GM19468 (cell line): ENCODE results near the gene OXLD1.

Experiments used
- ATAC-seq: cut with Tn5 transposase; IDR thresholded peaks from one replicate; pipeline ENCODE4 v1.9.1; 2021; ENCODE audit warnings: mild to moderate bottlenecking, moderate library complexity, moderate number of reproducible peaks; ENCODE audit not compliant: unreplicated experiment; ENCODE audit errors: extremely low read depth

OXLD1 gene

GRCh38 chr17:81666342-81667191 lies at the start of gene OXLD1, which contains the start of gene CCDC137:
TSS of gene OXLD1 (minus strand) at chr17:81666605. CDS start at chr17:81666577, 28 bp downstream.
TSS of gene CCDC137 (plus strand) at chr17:81666737. CDS start at chr17:81666767, 30 bp downstream.
- peak; percentile 92 for ATAC-seq

DNA sequence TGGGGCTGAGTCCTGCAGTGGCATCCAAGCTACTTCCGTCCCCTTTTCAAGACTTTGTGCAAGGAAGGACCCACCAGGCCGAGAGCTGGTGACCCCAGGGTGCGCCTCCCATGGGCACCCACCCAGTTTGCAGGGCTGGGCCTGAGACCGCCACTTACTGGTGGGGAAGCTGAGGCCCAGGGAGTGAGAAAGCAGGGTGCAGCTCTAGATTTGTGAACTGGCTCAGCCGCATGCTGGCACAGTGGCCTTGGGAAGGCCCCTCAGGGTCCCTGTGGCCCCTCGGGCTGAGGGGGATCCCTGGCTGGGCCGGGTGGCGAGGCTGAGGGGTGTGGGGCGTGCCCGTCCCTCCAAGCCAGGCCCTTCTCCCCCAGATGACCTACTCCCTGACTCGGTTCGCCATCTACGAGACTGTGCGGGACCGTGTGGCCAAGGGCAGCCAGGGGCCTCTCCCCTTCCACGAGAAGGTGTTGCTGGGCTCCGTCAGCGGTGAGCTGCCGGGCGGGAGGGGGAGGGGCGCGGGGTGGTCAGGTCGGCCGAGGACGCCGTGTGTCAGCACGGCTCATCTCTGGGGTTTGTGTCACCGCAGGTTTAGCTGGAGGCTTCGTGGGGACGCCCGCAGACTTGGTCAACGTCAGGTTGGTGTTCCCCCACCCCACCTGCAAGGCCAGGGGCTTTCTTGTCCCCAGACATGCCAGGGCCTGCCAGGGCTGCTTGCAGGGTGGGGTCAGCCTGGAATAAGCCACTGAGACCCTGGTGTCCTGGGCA lies 48.9 kb upstream of the OXLD1 start:
- ATAC-seq = no peak

GRCh38 chr17:81714412-81715106 lies 48.2 kb upstream of the OXLD1 start:
- no peak for ATAC-seq

DNA sequence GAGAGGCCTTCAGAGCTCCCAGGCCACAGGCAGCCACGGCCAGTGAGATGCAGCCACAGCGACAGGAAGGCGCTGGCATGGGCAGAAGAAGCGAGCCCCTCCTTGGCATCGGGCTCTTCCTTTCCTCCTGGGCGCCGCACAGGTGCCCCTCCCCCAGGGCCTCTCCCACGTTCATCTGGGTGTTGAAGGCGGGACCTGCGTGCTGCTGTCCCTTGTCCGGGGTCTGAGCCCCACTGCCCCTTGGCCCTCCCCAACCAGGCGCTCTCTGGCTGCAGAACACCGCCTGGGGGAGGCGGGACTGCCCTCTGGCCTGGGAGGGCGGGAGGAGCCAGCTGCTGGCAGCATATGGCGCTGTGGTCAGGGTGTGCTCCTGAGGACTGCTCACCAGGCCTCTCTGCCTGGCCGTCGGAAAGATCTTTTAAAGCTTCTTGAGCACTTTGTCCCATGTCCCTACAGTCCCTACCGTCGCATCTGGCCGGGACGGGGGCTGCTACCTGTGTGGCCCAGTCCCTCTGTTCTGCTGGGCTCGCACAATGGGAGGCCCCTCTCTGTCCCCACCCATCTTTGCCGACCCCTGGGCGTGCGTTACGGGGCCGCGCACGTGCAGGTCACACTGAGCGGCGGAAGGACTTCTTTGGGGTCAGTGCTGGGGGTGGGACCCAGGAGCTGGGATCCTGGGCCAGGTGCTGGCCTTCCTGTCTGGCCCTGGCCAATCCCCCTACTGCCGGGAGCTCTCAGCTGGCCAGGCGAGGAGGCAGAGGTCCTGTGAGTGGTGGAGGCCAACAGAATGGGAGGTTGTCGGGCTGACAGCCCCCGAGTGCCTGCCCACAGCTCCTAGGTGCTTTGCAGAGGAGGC lies 47.4 kb upstream of the OXLD1 start:
- ATAC-seq = no peak

- no peak for ATAC-seq
Measured at GRCh38 chr17:81713004-81713555, 46.7 kb upstream of the OXLD1 start.

- no peak for ATAC-seq
Measured at GRCh38 chr17:81712468-81713003, 46.1 kb upstream of the OXLD1 start.

GRCh38 chr17:81711814-81712467 lies 45.5 kb upstream of the OXLD1 start, which contains the start of gene SLC25A10:
TSS of gene SLC25A10 (plus strand) at chr17:81712284. CDS start at chr17:81712427, 143 bp downstream.
- ATAC-seq = peak; percentile 31

DNA sequence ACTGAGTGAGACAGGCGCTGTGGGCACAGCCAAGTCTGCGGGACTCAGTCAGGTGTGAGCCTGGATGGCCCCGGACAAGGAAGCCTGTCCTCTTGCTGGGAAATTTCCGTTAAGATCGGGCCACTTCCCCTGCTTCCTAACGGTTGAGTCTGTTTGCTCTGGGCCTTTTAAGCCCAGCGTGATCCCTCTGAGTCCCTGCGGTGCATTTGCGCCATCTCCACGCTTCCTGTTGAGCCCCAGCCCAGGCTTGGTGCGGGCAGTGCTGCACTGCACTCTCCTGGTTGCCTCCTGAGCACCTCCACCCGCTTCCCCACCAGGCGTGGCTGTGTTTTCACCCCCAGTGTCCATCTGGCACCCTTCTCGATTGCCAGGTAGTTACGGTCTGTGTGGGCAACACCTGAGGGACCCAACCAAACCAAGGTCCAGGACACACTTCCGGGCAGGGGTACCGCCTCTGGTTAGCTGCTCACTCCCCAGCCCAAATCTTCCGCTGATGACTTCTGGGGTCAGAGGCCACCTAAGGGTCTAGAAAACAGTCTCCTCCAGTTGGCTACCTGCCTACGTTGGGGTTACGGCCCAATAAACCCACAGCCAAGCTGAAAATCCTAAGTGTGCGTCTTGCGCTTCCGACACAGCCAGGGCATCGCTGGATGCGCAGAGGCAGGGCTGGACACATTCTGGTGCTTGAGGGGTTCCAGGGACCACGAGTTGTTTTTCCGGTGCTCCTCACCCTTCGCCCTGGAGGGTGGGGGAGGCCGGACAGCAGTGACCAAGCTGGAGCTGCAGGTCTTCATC lies 44.3 kb upstream of the OXLD1 start:
- no peak for ATAC-seq

GRCh38 chr17:81708739-81709185 lies 42.4 kb upstream of the OXLD1 start:
- ATAC-seq = no peak

DNA sequence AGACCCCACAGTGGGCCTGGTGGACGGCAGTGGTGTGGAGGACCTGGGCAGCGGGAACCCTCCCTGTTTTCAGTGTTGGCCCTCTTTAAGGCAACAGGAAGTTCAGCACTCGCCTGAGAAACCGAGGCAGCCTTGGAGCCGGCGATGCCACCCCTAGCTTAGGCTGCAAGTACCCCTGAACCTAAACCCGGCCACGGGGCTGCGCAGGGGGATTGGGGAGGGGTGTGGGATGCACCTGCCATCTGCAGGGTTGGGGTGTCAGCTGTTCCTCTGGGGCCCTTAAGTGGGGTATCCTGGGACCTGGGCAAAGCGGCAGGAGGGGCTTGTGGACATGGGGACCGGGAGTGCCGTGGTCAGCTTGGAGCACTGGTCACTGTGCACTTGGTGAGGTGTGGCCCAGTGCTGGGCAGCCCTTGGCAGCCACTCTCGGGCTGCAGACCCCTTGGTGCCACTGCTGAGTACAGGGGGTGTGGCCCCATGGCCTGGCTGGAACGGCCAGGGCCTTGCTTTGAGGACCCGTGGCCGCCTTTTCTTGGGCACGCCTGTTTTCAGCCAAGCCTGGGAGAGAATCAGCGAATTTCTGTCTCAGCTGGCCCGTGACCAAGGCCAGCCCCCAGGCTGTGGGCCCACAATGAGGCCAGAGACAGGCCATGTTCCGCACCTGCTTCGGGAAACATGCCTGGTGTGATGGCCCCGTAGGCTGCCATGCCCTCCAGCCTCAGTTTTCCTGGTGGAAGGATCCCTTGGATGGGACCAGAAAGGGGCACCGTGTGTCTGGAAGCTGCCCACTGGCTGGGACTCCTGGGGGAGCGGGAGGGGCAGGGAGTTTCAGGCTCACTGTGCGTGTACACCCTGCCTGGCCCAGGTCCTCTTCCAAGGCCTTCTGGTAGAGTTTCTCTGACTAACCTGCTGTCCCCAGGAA lies 41.6 kb upstream of the OXLD1 start:
- no peak for ATAC-seq

- no peak for ATAC-seq
Measured at GRCh38 chr17:81706757-81707624, 40.6 kb upstream of the OXLD1 start.

GRCh38 chr17:81706232-81706611 lies 39.8 kb upstream of the OXLD1 start:
- no peak for ATAC-seq

GRCh38 chr17:81705518-81706231 lies 39.3 kb upstream of the OXLD1 start:
- ATAC-seq = no peak

DNA sequence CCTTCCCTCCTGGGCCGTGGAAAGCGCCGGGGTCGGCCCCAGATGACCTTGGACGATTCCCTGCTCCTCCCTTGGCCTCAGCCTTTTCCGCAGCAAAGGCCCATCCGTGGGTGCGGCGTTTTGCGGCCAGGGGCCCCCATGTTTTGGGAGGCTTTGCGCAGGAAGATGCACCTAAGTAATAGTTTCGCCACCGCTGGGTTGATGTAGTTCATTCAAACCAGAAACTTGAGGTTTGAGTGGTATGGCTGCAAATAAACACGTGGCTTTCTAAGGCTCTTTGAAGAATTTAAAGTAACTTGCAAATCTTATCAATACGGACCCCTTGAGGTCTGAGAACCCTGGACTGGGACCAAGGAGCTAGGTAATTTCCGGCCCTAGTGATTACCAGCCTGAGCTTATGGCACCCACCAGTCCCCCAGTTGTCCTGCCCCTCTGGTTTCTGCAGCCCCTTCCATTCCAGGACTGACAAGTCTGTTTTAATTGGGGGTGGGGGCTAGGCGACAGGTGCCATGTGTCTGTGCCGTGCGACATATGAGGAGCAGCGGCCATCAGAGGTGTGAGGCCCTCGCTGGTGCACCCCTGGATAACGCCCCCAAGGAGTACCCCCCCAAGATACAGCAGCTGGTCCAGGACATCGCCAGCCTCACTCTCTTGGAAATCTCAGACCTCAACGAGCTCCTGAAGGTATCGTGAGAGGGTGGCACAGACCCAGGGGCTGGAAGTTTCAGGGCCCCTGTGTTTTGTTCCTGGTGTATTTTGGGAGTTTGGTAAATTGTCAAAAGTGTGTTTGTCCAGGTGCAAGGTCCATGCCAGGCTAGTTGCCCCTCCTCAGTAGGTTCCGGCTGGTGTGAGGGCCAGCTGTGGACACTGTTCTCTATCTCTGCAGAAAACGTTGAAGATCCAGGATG lies 37.6 kb upstream of the OXLD1 start:
- no peak for ATAC-seq
